GM11168 (cell line): ENCODE measurements around the gene DIP2C.
"Not testable (repeated sequence)": the region's sequence is repeated elsewhere in the genome, so short reads cannot be mapped to it uniquely, and the experiment has no call there.

Source experiments
- in situ Hi-C: fragments of 300-500 bp; cut with MboI; formaldehyde crosslinking; loops from one replicate; pipeline ENCODE4 v1.12.0; 2022; ENCODE audit warnings: low sequenced_read_pairs; ENCODE audit not compliant: unreplicated experiment

Gene DIP2C

DNA sequence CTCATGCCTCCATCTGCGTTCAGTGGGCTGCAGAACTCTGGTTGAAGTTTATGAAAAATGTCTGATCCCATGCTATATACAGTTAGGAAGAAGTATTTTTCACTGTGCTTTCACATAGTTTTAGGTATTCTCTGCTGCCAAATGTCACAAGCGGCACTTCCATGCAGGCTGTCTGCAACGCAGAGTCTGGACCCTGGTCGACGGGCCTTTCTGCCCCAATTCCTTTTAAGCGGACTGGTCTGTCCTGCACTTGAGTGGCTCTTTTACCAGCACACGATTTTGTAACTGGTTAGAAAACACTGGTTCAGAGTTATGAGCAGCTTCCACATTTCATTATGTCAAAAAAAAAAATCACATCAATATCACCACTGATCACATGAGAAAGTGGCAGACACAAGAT is 143.0 kb downstream of the DIP2C start:
- in situ Hi-C loops: no loop called here

DNA sequence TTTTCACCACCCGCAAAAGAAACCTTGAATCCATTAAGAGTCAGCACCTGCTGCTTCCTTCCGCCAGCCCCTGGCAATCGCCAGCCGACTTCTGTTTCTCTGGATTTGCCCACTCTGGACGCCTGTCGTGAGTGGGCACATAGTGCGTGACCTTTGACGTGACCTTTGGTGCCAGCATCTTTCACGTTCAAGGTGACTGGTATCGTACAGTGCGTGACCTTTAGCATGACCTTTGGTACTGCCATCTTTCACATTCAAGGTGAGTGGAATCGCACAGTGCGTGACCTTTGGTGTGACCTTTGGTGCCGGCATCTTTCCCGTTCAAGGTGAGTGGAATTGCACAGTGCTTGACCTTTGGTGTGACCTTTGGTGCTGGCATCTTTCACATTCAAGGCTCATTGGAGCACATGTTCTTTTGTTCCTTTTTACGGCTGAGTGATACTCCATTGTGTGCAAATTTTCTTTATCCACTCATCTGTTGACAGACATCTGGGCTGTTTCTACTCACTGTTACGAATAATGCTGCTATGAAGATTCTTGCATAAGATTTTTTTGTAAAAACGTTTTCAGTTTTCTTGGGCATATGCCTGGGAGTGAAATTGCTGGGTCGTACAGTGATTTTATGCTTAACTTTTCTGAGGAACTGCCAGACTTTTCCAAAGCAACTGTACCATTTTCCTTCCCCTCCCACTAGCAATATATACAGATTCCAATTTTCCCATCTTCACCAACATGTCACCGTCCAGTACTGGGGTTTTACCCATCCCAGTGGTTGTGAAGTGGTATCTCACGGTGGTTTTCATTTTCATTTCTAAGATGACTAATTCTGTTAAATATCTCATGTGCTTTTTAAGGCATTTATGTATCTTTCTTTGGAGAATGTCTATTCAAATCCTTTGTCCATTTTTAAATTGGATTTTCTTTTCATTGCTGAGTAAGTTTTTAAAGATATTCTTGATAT is 145.3 kb downstream of the DIP2C start:
- in situ Hi-C loops: no loop called here

DNA sequence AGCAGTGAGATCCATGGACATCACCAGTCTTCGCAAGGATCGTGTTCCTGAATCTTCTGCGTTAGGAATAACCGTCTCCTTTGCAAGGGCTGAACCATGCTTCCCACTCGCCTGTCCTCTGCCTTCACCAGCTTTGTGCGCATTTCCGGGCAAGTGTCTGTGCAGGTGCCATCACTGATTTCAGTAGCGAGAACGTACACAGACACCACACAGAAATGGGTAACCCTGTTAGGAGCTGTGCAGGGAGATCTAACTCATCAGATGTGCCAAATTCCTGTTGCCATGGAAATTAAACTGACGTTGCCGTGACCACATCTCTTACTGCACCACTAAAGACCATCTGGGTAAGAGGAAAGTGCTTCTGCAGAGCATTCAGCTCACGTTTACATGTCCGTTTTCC is 146.3 kb downstream of the DIP2C start:
- in situ Hi-C loops: no loop called here

DNA sequence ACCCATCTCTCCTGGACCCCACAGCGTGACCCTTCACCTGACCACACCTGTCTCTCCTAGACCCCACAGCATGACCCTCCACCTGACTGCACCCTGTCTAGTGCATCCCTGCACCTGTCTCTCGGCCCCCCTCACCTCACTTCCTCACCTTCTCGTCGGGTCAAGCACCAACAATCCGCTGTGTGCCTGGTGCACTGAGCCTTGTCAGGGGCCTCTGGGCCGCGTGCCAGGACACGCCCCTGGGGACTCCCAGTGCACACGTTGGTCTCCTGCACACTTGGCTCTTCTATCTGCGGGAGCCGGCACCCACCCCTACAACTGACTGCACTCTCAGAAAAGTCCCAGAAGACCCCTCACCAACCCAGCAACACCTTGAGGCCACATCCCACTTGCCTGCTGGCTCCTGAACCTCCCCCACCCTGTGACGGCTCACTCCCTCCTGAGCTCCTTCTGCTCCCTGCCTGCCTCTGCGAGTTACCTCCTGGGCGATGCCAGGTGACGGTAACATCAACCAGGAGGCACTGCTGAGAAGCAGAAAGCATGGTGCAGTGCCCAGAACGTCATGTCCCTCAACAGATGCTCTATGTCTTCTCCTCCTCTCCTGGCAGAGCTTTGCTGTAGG is 147.6 kb downstream of the DIP2C start:
- in situ Hi-C loops: no loop called here

DNA sequence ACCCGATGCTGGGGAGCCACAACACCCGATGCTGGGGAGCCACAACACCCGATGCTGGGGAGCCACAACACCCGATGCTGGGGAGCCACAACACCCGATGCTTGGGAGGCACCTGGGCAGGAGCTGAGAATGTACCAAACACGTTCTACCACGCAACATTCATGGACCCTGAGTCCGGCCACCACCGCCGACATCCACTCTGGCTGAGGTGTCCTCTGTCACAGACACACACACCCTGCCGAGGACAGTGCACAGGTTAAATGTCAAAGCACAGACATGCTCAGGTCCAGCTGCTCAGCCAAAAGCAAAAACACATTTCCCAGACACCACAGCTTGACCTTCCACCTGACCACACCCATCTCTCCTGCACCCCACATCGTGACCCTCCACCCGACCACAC is 148.4 kb downstream of the DIP2C start:
- in situ Hi-C loops: no loop called here

DNA sequence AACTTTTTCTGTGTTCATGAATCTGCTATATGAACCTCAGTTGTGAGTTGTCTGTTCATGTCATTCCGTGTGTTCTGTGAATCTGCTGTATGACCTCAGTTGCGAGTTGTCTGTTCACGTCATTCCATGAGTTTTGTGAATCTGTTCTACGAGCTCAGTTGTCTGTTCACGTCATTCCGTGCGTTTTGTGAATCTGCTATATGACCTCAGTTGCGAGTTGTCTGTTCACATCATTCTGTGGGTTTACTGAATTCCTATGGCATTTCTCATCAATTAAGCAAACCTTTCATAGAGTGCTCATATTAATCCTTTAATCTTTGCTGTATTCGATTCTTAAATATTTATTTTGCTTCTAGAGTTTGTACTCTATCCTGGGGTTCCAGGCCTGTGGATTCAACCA is 150.6 kb downstream of the DIP2C start:
- in situ Hi-C loops: no loop called here

DNA sequence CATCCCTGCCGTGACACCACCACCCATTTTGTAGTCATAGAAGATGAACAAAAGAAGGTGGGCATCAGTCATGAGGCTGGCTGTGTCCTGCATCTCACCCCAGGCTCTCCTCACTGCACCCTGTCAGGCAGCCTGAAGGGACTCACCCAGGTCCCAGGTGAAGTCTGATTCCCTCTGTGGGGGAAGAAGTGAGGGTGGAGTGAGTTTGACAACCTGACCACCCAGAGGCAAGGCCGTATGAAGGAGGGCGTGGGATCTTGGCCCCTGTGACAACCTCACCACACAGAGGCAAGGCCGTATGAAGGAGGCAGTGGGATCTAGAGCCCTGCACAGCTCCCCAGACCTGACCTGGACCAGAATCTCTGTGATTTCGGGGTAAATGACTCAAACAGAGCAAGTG is 152.5 kb downstream of the DIP2C start:
- in situ Hi-C loops: no loop called here

DNA sequence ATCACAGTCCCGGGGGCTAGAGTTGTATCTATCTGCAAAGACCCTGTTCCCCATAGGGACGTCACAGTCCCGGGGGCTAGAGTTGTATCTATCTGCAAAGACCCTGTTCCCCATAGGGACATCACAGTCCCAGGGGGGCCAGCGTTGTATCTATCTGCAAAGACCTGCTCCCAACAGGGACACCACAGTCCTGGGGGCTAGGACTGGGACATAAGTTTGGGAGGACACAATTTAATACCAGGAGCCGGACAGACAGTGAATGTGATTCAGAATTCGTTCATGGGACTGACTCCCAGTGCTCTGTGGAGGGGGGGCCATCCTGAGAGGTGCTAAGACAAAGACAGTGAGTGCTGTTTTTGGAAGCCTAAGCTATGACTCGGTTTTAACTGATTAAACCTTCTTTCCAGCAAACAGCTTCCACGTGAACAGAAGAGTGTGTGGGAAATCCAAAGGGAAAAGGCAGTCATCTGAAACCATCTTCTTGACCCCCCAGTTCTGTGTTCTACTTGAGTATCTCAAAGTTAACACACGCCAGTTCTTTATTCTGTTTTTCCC is 153.0 kb downstream of the DIP2C start:
- in situ Hi-C loops: no loop called here

DNA sequence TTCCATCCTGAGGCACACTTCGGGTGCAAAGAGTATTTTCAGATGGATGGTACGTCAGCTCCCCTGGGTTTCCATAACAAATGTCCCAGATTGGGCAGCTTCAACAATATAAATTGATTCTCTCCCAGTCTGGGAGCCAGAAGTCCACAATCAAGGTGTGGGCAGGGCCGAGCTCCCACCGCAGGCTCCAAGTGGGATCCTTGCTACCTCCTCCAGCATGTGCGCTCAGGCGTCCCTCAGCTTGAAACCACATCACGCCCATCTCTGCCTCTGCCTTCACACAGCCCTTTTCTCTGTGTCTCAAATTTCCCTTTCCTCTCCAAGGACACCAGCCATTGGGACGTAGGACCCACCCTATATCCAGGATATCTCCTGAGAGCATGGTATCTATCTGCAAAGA is 153.5 kb downstream of the DIP2C start:
- in situ Hi-C loops: no loop called here

DNA sequence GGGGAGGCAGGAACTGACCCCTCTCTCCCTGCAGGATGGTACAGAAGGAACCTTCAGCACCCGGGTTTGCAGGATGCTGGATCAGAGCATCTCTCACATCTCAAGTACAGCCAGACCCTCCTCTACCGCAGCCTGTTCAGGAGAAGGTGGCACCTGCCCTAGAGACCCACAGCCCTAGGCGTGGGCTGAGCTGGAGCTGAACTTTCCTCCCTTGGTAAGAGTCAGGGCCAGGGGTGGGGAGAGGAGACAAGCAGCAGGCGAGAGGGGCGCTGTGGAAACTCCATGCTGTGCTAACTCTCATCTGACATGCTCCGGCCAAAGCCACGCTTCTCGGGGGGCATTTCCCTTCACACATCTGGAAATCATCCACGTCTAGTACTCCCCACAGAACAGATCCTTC is 154.4 kb downstream of the DIP2C start:
- in situ Hi-C loops: no loop called here

DNA sequence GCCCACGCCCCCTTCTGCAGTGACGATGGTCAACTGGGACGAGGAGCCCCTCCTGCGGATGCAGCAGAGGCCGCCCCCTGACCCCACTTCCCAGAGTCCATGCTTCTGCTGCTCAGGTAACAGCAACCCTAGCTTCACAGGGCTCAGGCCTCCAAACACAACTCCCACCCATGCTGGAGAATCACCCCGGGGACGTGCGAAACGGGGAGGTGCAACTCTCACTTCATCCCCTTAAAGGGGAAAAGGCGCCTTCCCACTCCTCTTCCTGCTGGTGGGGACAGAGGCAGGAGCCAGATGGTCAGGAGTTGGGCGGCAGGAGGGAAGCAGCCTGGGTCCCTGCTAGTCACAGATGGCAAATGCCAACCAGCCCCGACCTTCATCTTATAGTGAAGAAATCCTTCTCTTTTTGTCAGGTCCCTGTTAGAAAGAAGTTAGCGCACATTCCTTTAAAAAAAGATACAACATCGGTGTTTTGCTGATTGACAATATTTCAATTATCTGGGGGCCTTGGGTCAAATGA is 155.4 kb downstream of the DIP2C start:
- in situ Hi-C loops: no loop called here

DNA sequence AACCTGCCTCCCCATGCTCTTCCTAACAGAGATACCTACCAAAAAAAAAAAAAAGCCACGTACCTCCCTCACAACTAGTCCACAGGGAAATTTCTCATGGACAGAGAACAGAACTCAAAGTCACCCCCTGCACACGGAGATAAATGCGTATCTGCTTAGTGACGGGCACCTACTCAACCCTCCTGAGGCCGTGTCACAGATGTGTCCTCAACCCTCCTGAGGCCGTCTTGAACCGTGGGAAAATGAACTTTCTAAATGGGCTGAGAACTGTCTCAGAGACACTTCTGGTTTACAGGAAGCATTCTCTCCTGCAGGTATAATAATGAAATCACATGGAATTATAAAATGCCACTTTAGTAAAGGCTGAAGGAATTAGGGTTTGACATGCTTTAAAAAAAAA is 155.9 kb downstream of the DIP2C start:
- in situ Hi-C loops: no loop called here

DNA sequence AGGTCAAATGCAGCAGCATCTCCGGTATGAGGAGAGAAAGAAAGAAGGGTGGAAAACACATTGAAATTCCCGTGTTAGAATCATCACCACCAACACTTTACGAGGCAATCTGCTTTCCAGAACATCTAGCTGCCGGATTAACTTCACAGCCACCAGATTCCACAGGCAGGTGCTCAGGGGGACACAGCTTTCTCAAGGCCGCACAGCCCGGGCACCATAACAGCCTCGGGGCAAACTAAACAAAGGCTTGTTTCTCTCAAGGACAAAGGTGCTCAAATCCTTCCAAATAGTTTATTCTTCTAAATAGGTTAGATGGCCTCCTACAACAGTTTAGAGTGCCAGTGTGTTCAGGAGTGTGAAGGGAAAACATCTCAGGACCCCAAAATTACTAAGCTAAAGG is 156.3 kb downstream of the DIP2C start:
- in situ Hi-C loops: no loop called here

DNA sequence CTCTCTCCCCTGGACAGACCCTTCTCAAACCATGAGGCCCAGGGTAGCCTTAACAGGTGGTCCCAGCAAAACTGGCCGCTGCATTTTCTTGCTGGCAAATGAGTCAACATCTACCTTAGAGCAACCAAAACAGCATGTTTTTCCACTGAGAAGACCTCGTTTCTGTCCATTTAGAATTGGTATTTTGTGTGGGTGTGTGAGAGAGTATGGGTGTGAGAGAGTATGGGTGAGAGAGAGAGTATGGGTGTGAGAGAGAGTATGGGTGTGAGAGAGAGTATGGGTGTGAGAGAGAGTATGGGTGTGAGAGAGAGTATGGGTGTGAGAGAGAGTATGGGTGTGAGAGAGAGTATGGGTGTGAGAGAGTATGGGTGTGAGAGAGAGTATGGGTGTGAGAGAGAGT is 157.1 kb downstream of the DIP2C start:
- in situ Hi-C loops: not testable (repeated sequence)

DNA sequence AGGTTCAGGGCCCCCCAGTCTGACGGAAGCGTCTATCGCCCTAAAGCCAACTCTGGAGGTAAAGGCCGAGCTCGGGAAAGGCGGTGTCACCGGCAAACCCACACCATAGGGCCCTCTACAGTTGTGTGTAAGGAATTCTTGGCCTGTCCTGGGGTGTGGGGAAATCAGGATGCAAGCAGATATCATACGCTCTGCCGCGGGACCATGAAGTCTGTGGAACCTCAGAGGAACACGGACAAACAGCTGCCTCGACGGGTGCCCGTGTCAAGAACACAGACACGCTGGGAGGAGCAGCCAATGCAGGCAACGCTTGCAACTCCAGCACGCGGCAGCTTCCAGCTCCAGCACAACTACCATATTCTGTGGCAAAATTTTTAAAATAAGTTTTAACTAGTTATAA is 157.9 kb downstream of the DIP2C start:
- in situ Hi-C loops: no loop called here

DNA sequence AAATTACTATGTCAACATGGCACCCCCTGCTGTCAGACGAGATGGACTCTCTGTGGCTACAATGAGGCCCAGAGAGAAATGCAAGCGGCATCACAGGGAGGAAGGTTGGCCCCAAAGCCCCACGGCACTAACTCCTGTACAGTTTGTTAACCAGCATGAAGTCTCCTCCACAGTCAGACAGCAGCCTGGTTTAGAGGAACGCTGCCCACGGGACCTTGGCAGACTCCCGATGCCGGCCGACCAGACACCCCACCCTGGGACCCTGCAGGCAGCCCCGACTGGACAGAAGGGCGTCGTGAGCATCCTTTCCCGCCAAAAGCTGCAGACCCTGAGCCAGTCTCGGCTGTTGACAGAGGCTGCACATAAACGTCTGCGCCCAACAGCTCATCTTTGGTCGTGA is 158.8 kb downstream of the DIP2C start:
- in situ Hi-C loops: no loop called here

DNA sequence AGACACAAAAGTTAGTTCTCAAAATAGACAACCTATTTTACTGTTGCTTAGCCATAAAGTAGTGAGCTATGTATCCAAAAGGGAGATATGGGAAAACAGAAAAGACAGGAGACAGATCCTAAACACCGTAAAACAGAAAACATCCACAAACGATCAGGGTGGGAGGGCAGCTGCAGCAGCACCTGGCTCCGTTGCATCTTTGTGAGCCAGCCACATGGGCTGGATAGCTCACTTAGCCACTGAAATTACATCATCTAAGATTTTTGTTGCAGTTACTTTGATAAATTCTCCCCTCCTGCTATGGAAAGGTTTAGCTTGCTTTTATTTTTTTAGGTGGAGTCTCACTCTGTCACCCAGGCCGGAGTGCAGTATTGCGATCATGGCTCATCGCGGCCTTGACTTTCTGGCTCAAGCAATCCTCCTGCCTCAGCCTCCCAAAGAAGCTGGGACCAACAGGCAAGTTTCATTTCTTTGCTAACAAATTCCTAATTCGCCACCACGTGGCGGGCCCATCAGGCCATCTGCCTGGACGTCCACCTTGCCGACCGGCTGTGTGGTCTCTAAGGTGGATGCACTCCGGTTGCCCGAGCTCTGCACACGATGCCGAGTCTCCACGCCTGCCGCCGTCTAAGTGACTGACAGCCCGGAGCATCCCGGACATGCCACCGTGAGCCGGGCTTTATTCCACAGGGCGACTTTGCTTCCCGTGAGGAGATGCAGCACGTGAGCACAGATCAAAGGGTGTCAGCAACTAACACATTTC is 159.8 kb downstream of the DIP2C start:
- in situ Hi-C loops: no loop called here

DNA sequence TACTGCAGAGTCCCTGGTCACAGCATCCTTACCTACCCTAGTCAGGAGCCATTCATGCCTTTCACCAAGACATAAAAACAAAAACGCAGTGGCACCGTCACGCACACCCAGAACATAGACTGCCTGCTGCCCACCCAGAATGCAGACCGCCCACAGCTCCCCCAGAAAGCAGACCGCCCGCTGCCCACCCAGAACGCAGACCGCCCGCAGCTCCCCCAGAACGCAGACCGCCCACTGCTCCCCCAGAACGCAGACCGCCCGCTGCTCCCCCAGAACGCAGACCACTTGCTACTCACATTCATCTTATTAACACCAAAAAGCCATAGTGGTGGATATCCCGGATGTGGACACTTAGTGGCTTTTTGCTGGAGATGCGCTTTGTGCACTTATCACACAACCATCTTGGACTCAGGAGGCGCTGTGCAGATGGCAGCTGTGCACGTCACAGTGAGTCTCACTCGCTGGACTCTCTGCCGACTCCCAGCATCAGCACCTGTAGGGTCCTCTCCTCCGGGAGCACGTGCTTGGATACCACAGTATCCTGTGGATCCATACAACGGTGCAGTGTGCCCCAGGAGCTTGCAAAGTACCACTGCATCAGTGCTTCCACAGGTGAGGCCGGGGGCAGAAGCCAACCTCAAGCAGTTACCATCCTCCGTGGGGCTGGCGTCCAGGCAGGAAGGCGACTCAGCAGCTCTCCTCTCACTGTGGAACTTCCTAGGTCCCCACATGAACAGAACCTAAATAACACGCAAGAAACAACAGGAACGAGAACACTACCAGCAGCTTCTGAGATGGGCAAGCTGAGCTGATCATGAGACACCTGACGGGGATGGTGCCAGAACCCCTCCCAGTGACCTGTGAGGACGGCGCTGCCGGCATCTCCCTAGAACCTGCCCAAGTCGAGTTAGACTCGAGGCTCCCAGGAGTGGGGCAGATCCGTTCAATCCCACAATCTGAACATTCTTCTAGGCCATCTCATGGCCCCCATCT is 161.0 kb downstream of the DIP2C start:
- in situ Hi-C loops: no loop called here

DNA sequence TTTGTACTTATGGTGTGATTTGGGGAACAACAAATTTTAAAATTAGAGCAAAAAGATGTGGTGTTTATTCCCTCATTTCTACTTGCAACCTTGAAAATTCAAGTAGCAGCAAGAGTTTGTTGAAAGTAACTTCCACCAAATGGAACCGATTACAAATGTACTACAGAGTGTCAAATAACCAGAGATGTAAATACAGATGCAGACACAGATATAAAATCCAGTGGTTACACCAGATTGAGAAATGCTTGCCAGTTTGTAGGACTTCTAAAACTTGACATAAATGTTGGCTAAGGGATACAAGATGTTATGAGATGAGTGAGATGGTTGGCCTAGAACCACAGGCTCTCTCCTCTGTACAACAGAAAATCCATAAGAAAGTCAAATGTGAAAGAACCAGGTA is 162.1 kb downstream of the DIP2C start:
- in situ Hi-C loops: no loop called here
